Posterior cingulate gyrus (tissue), 11 donors: ENCODE results near the gene OR5AC2.

ENCODE experiments used
- DNase-seq, 10 donors: peaks; one replicate each; pipeline versions ENCODE4 v3.0.0 to v3.0.0-alpha.2; 2020 to 2021; ENCODE audit warnings: mixed read lengths in 3 of 10
- intact Hi-C: fragments of 100-400 bp; cut with DNase I; formaldehyde crosslinking; loops from one replicate; pipeline ENCODE4 v1.15.1; 2023

The OR5AC2 gene

GRCh38 chr3:98086873-98087272 lies at the start of gene OR5AC2:
OR5AC2 (plus strand) TSS chr3:98087173; CDS start chr3:98087173, 0 bp downstream.
- intact Hi-C loops: no loop called here

DNA sequence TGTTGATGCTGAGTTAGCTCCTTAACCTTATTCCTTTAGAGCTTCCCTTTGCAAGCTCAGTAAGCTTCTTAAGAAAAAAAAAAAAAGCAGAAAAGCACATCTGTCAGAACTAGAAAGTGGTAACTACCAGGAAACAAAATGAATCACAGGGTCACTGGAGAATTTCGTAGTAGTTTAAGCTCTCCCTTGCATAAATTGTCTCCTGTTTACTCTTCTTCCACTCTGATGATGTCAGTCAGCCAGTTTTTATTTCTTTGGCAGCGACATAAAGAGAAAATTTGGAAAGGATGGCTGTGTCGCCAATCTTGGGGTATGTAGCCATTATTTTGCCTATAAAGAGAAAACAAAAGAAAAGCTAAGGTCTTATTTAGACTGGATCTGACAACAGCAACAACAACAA lies 48.7 kb upstream of the OR5AC2 start:
- DNase-seq: no peak
- intact Hi-C loops: loop anchor here (5.0 kb wide), 2 partner anchors 534 to 554 kb away; partner anchors contain the start of gene CPOX

More at GRCh38 chr3:98086873-98087272, at the start of gene OR5AC2:
- DNase-seq: no peak

GRCh38 chr3:98038876-98039275 lies 48.1 kb upstream of the OR5AC2 start:
- intact Hi-C loops: loop anchor here (1.0 to 5.0 kb wide), 3 partner anchors 290 to 553 kb away; partner anchors contain the start of gene CPOX
- DNase-seq: no peak

- DNase-seq: peak in 7 of 10 donors; percentile 28 to 86 (median 60)
- intact Hi-C loops: loop anchor here (1.0 to 10.0 kb wide), 4 partner anchors 290 to 755 kb away; partner anchors contain the start of gene CPOX
Observed at GRCh38 chr3:98039322-98040024, 47.5 kb upstream of the OR5AC2 start.

GRCh38 chr3:98041350-98041749 lies 45.6 kb upstream of the OR5AC2 start:
- no peak for DNase-seq
- intact Hi-C loops: loop anchor here (10.0 kb wide), 1 partner anchor 753 kb away; no protein-coding TSS in a partner anchor

DNA sequence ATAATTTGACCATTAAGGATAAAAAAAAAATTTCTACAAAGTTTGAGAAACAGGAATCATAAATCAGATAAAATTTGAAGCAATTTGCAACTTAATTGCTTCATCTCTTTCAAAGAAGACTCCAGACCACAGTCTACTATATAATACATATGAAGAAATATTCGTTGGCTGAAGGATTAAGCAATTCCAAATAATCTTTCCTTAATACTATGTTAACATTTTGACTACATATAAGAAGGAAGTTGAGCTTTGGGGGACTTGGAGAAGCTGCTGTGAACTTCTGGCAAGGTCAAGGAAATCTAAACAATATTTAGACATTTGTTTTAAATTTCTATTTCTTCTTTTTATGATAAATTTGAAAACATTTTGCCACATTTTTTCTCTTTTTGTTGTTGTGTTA lies 38.4 kb upstream of the OR5AC2 start:
- intact Hi-C loops: loop anchor here (10.0 kb wide), 1 partner anchor 746 kb away; no protein-coding TSS in a partner anchor

GRCh38 chr3:98049271-98049670 lies 37.7 kb upstream of the OR5AC2 start:
- DNase-seq: no peak
- intact Hi-C loops: loop anchor here (10.0 kb wide), 1 partner anchor 746 kb away; no protein-coding TSS in a partner anchor

More for the DNA sequence above, 38.4 kb upstream of the OR5AC2 start:
- DNase-seq: no peak

GRCh38 chr3:98056035-98056434 lies 30.9 kb upstream of the OR5AC2 start:
- intact Hi-C loops: no loop called here
- peak in 2 of 10 donors; percentile 11 to 43 for DNase-seq

DNA sequence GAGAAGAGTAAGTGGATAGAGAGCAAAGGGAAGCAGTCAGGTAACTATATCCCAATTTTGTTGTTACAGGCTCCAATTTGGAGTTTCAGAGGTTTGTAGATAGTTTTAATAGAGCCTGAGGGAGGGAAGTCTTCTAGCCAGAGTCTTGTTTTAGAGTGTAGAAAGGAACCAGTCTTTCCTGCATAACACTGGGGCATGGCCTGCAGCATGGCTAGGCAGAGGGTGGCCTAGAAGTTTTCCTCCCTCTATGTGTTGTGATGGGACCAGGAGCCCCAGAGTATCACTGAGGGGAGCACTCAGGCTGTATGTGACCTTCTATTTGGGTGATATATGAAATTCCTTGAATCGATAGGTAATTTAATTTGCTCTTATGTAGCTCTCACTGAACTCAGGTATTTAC lies 29.3 kb upstream of the OR5AC2 start:
- intact Hi-C loops: no loop called here
- DNase-seq: no peak

- intact Hi-C loops: no loop called here
- DNase-seq: no peak
Observed at GRCh38 chr3:98058244-98058960, 28.6 kb upstream of the OR5AC2 start.

GRCh38 chr3:98068824-98069223 lies 18.1 kb upstream of the OR5AC2 start:
- intact Hi-C loops: no loop called here

DNA sequence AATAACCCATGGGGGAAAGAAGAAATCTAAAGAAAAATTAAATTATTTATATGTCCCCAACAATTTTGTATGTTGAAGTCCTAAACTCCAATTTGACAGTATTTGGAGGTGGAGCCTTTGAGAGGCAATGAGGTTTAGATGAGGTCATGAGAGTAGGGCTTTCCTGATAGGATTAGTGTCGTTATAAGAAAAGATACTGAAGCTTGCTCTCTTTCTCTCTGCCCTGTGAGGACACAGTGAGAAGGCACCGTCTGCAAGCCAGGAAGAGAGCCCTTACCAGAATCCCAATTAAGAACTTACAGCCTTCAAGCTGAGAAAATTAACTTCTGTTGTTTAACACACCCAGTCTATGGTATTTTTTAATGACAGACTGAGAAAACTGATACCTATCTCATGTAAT lies 16.1 kb upstream of the OR5AC2 start:
- DNase-seq: no peak
- intact Hi-C loops: no loop called here

More at GRCh38 chr3:98068824-98069223, 18.1 kb upstream of the OR5AC2 start:
- no peak for DNase-seq

DNA sequence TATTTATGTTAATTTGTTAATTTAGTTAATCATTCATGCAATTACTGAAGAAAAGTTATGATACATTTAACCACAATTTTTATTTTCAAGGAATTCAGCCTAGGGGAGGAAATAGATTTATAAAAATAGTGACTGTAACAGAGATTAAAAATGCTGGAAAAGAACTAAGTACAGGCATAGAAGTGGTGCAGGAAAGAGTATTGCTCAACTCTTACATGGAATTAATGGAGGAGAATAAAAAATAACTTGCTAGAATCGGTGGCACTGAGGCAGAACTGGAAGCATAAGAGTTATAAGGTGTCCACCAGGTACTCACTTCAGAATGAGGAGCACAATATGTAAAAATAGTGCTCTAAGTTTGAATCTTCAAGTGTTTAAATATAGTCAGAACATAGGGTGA lies 13.5 kb upstream of the OR5AC2 start:
- intact Hi-C loops: no loop called here
- no peak for DNase-seq

GRCh38 chr3:98095882-98096281 lies 8.9 kb downstream of the OR5AC2 start:
- no peak for DNase-seq
- intact Hi-C loops: no loop called here

DNA sequence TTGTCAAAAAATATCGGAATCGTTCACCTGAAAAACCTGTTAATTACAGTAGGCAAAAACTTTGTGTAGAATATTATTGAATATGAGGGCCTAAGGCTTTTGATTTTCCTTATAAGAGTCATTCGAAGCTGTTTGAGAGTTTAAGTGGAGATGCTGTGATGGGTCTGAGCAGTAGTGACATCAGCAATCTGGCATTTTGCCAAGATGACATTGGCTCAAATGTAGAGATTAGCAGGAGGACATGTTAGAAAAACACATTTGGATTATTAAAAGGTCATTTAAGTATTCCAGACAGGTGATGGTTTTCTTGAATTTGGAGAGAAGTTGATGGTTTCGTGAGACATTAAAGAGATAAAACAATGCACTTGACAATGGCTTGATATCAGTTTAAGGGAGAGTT lies 12.9 kb downstream of the OR5AC2 start:
- DNase-seq: no peak
- intact Hi-C loops: no loop called here

DNA sequence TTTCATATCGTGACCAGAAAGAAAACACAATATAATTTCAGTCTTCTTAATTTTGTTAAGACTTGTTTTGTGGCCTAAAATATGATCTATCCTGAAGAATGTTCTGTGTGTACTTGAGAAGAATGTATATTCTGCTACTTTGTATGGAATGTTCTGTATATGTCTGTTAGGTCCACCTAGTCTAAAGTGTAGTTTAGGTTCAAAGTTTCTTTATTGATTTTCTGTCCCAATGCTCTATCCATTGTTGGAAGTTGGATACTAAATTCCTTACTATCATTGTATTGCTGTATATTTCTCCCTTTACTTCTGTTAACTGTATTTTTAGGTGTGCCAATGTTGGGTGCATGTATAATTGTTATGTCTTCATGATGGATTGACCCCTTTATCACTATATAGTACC lies 21.2 kb downstream of the OR5AC2 start:
- no peak for DNase-seq
- intact Hi-C loops: no loop called here

- intact Hi-C loops: no loop called here
Observed at GRCh38 chr3:98109807-98110549, 23.0 kb downstream of the OR5AC2 start.

GRCh38 chr3:98110550-98110908 lies 23.6 kb downstream of the OR5AC2 start:
- no peak for DNase-seq
- intact Hi-C loops: no loop called here

More at GRCh38 chr3:98109807-98110549, 23.0 kb downstream of the OR5AC2 start:
- peak in 1 of 10 donors; percentile 19 for DNase-seq

GRCh38 chr3:98114264-98114663 lies 27.3 kb downstream of the OR5AC2 start:
- DNase-seq: no peak
- intact Hi-C loops: no loop called here

- intact Hi-C loops: no loop called here
- DNase-seq: no peak
Observed at GRCh38 chr3:98115717-98116116, 28.7 kb downstream of the OR5AC2 start.

DNA sequence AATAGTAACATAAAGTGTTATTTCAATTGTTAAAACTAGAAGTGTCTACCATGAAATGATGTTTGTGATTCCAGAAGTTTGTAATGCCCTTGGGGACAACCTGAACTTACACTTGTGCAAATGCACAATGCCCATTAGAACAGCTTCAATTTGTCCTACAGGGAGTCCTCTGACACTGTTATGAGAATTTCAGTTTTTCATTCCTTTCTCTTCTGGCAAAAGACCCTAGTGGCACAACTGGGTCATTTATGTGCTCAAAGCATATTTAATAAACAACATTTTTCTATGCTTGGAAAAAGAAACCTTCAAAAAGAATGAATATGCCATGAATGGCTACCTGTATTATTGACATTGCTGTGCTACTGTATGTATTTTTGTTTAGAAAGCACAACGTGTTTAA lies 43.4 kb downstream of the OR5AC2 start, which contains the start of gene OR5H1:
Gene OR5H1, plus strand, starts transcription at position 301 of the 400 bp plus-strand sequence. CDS start 1,977 bp downstream, outside the sequence.
- no peak for DNase-seq
- intact Hi-C loops: no loop called here
